RKO (cell line): ENCODE results near the gene NINJ2.
"Not testable (repeated sequence)": the region's sequence is repeated elsewhere in the genome, so short reads cannot be mapped to it uniquely, and the experiment has no call there.

Source experiments
- DNase-seq: peaks from one replicate; pipeline ENCODE4 v3.0.0-alpha.2; 2016; ENCODE audit warnings: low spot score

NINJ2 gene

DNA sequence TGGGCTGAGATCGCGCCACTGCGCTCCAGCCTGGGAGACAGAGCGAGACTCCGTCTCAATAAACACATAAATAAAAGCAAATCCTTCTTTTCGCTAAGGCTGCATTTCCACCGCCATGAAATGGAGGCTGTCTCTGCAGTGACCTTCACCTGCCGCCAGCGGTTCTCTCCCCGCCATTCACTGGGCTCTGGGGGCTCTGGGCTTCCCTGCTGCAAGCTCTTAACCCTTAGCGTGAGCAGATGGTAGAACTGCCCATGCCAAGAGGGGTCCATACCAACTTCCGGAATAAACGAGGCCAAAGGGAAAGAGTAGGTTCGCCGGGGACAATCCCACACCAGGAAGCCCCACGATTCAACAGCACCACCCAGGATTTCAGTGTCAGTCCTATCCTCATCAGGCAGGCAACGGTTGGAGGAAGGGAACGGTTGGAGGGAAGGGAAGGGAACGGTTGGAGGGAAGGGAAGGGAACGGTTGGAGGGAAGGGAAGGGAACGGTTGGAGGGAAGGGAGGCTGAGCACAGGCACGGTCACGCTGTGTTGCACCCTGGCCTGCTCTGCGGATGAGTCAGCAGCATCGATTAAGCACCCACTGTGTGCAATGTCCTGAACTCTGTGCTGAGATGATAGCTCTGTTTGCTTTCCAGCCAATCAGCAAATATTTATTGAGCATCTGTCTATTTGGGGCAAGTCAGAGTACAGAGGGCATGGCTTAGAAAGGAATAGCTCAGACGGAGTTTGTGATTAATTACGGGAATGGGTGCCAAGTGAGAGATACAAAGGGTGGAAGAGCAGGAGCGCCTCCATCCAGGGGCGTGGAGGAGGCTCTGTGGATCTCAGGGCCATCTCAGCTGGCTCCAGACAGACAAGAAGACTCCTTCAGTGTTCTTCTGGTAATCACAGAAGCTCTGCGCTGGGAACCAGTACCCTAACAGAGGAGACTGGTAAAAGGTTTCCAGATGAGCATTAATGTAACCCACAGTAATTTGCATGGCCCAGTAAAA is 77.9 kb downstream of the NINJ2 start:
- DNase-seq, result no peak

GRCh38 chr12:583251-583869 is 79.9 kb downstream of the NINJ2 start:
- no peak for DNase-seq

DNA sequence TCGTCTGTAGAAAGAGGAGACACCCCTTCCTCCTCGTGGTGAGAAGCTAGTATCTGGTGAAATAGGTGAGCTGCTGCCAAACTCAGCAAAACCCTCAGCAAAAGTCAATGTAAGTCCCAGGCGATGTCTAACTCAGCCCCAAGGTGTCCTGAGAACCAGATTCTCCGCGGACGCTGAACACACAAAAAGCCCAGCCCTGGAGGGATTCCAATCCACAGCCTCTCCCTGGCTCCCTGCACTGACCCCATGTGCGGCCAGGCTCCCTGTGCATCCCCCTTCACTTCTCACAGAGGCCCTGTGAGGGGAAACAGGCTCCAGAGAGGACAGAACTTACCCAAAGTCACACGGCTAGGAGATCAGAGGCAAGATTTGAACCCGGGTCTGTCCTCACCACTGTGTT is 81.5 kb downstream of the NINJ2 start:
- DNase-seq, result no peak

DNA sequence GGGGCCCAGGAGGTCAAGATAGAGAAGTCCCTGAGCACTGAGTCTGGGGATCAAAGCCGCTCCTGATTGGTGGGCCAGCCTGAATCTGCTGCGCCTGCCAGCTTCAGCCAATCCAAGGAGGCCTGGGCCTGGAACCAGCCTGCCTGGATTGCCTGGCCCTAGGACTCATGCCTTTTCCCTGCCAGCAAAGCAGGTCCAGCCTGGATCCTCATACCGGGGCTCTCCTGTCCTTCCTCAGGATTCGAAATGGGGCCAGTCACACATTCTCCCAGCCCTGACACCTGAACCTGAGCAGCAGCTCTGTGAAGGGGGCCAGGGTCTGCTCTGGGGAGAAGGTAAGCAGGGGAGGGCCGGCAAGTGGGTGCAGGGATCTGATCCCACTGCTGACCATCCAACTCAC is 81.9 kb downstream of the NINJ2 start:
- no peak for DNase-seq

DNA sequence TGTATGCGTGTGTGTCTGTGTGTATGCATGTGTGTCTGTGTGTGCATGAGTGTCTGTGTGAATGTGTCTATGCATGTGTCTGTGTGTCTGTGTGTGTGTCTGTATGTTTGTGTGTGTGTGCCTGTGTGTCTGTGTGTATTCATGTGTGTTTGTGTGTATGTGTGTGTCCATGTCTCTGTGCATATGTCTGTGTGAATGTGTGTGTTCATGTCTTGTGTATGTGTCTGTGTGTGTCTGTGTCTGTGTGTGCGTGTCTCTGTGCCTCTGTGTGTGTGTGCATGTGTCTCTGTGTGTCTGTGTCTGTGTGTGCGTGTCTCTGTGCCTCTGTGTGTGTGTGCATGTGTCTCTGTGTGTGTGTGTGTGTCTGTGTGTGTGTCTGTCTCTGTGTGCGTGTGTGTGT is 82.4 kb downstream of the NINJ2 start:
- DNase-seq, result no peak

DNA sequence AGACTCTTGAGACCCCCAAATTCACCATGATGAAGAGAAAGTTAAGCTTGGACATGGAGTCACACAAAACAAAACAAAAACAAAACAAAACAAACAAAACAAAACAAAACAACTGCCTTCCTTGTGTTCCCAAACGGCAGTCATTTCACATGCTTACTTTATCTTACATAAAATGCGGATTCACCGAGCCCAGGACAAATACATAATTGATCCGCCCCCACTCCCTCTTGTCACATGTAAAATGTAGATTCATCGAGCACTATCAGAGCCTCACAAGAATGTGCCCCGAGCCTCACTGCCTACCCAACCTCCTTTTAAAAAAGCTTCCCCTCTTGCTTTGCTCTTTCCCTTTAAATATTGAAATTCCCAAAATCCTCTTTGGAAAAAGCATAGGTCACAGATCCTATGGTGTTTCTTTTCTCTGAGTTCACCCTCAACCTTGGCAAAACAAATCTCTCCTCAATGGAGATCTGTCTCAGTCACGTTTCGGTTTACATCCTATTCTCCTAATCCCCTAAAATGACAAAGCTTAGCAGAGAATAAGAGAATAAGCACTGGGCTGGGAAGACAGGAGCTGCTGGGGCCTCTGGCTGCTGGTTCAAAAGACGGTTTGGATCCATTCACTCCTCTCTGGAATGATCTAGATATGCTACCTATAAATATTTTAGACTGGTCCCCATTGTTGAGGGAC is 83.7 kb downstream of the NINJ2 start:
- no peak for DNase-seq

DNA sequence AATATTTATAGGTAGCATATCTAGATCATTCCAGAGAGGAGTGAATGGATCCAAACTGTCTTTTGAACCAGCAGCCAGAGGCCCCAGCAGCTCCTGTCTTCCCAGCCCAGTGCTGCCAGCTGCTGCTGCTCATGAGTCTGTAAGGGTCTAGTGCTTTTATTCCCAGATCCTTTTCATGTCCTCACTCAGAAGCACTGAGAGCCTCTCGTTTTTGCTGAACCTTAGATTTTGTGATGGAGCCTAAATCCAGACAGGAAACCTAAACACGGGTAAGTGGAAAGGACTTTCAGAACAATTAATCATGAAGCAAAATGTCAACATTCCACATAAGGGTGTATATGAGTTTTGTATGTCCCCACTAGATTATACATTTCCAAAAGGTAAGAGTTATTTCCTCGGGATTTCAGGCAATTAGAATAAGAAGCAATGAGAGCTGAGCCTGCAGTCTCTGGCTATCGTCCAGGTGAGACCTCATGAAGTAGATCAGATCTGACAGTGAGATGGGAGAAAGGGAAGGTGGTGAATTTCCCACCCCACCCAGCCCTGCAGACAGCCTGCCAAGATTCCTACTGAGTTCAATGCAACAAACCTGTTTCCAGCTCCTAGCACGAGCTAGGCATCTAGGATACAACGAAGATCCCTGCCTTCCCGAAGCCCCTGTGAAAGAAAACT is 84.4 kb downstream of the NINJ2 start:
- no peak for DNase-seq

GRCh38 chr12:577994-578747 is 85.1 kb downstream of the NINJ2 start:
- DNase-seq, result not testable (repeated sequence)

- no peak for DNase-seq
Measured at GRCh38 chr12:576615-577110, 86.6 kb downstream of the NINJ2 start.

DNA sequence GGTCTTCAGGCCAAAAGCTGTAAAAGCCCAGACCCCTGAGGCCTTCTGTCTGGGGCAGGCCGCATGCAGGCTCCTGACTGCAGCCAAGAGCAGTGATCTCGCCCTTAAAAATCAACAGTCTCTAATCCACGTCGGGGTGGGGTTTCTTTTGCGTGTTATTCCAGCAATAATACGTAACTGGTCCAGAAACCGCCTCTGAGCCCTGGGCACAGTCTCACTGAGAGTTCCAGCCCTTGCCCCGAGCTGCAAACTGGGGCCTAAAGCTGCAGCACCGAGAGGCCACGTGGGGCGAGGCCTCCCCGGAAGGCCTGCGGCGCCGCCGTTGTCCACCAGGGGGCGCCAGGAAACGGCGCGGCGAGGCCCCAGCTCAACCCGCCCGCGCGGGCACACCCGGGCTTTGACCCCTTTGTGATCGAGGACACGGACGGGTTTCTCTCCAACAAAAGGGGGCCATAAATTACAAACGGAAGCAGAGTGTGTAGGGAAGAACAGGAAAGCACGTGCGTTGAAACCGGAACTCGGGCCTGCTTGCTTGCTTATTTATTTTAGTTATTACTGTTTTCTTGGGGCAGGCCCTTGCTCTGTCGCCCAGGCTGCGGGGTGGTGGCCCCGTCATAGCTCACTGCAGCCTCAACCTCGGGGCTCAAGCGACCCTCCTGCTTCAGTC is 87.2 kb downstream of the NINJ2 start:
- peak; percentile 77 for DNase-seq

DNA sequence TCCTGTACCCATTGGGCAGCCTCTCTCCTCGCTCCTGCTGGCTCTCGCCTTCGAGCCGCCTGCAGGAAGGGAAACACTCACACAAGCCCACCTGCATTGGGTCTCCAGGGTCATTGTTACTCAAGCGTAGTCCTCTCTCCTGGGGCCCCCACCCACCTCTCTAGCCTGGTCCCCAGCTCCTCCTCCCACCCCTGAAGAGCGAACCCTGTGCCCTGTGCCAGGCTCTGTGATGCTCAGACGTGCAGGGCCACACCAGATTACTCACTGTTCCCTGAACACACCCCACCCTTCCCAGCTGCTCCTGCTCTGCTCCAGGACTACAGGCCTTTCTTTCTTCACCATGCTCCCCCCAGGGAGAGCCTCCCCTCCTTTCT is 88.1 kb downstream of the NINJ2 start:
- no peak for DNase-seq

DNA sequence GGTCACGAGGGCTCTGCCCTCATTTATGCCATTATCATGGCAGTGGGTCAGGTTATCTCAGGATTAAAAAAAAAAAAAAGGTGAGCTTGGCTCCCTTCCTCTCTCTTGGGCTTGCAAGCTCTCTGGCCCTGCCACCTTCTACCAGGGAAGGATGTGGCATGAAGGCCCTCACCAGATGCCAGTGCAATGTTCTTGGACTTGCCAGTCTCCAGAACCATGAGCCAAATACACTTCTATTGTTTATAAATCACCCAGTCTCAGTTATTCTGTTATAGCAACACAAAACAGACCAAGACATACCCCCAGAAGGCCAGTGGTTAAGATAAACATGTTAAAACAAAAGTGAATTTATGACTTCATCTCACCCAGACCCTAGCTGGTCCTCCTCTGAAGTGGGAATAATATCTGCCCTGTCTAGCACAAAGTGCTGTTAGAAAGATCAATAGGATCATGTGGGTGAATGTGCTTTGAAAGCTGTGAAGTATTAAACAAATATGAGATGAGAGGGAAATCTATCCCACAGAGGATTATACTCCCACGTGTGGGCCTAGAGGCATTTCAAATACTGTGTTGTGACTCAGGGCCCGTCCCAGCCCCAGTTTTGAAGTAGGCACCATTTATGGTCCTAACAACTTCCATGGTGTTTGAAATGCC is 88.6 kb downstream of the NINJ2 start:
- no peak for DNase-seq

- no peak for DNase-seq
Measured at GRCh38 chr12:573232-573631, 90.0 kb downstream of the NINJ2 start.

GRCh38 chr12:572532-572899 is 90.7 kb downstream of the NINJ2 start:
- DNase-seq, result peak; percentile 95

- peak; percentile 90 for DNase-seq
Measured at GRCh38 chr12:571795-572531, 91.3 kb downstream of the NINJ2 start.

DNA sequence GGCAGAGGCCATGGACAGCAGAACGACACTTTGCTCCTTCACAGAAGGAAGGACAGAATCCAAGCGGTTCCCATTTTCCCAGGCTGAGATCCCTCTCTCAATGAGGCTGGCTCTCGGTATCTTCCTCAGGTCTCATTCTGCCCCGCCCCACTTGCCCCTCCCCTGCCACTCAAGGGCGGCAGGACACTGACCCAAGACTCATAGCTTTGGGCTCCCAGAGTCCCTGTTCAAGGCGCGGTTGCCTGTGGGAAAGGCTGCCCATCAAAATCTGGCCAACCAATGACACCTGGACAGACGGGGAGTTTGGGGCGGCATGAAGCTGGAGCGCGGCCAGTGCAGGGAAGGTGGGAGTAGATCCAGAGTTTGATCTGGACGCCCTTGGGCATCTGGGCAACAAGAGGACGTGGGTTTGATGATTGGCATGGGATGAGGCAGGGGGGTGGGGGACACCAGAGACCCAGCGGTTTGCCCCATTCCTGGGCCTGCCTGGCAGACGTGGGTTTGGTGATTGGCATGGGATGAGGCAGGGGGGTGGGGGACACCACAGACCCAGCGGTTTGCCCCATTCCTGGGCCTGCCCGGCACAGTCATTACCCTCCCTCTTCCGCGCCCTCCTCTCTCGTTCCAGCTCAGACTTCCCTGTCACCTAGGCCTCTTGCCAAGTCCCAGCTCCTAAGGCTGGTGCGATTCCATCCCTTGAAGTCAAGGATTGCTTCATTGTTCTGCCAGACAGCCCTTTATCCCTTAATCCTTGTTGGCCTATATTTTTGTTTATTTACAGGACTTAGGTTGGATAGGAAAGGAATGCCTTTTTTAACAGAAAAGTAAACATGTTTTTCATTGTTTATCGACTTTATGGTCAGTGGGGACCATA is 92.1 kb downstream of the NINJ2 start:
- DNase-seq, result peak; percentile 93

DNA sequence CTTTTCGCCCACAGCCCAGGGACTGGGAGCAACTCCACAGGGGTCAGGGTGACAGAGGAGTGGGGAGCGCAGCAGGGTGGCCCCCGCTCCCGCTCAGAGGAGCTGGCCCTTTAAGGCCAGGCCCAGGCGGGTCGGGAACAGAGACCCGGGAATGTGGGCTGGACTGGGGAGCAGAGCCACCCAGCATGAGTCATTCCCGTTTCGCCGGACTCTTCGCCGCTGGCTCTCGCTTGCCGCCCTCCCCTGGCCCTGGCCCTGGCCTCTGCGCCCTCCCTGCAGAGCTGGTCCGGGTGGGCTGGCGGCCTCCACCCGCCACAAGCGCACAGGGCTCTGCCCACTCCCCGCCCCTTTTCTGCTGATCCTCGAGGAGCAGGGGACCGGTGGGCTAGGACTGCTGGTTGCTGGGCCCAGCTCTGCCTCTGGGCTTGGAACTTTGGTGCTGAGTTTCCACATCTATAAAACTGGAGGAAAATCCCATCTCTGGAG is 92.8 kb downstream of the NINJ2 start:
- peak; percentile 94 for DNase-seq

GRCh38 chr12:569803-570434 is 93.3 kb downstream of the NINJ2 start:
- peak; percentile 85 for DNase-seq
